ENCODE results near the gene PCDHGC5. TPM values are rescaled to one million over a fixed set of nuclear protein-coding genes. Genes with fewer than 3 reads are reported as not detected.

PCDHGC5 gene
- total RNA-seq, 1 donor from 2014 or later = 3.1 TPM

- no peak for DNase-seq
Measured at GRCh38 chr5:141529873-141530272, 41.0 kb downstream of the PCDHGC5 start.

DNA sequence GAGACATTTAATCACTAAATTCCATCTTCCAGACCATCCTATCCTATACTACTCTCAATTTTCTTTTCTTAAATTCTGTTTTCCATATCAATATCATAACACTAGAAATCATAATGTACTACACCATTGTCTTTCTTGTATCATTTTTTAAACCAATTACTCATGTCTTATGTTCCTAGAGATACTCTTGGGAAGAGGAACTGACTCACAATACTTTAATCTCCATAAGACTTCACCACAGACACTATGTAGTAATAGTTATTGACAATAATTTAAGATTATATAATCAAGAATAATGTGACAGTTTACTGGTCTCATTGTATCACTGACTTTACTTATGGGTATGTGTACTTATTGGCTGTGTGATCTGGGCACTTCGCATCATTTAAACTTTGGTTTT is 43.8 kb downstream of the PCDHGC5 start:
- DNase-seq = no peak

DNA sequence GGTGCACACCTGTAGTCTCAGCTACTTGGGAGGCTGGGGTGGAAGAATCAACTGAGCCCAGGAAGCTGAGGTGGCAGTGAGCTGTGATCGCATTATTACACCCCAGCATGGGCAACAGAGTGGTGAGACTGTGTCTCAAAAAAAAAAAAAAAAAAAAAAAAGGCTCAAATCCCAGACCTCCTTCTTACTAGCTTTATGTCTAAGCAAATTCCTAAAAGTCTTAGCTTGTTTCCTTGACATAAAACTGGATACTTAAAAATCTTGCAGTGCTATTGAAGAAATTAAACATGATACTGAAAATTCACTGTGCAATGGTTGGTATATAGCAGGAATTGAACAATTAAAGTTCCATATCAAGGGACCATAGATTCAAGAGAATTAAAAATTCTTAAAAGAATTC is 45.0 kb downstream of the PCDHGC5 start:
- no peak for DNase-seq

DNA sequence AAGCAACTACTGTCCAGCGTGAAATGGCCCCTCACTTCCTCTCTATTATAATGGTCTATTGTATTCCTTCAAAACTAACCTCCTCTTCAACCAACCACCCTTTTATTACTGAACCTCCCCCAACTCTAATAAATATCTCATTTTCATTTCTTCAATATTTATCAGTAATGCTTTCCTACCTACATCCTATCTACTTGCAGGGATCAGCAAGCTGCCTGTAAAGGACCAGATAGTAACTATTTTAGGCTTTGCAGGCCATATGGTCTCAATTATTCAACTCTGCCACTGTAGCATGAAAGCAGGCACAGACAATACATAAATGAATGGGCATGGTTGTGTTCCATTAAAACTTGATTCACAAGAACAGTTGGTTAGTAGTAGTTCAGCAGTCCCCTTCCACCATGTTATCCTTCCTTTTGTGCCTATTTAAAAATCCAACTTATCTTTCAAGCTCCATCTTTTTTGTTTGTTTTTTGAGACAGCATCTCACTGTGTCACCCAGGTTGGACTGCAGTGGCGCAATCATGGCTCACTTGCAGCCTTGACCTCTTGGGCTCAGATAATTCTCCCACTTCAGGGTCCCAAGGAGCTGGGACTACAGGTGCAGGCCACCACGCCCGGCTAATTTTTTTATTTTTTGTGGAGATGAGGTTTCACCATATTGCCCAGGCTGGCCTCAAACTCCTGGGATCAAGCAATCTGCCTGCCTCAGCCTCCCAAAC is 45.8 kb downstream of the PCDHGC5 start:
- DNase-seq = no peak

Other genes starting within 250 kb of the PCDHGC5 start
- gene PCDHB15, start 243.7 kb upstream of the PCDHGC5 start, total RNA-seq = 9.9 TPM
- gene SLC25A2, start 185.0 kb upstream of the PCDHGC5 start, total RNA-seq = not detected
- gene TAF7, start 168.3 kb upstream of the PCDHGC5 start, total RNA-seq = 93.2 TPM
- gene PCDHGA1, start 158.6 kb upstream of the PCDHGC5 start, total RNA-seq = 1.8 TPM
- gene PCDHGA2, start 150.3 kb upstream of the PCDHGC5 start, total RNA-seq = 3.7 TPM
- gene PCDHGA3, start 145.3 kb upstream of the PCDHGC5 start, total RNA-seq = 3.9 TPM
- gene PCDHGB1, start 139.0 kb upstream of the PCDHGC5 start, total RNA-seq = 3.7 TPM
- gene PCDHGA4, start 134.1 kb upstream of the PCDHGC5 start, total RNA-seq = 3.9 TPM
- 4.2 TPM for gene PCDHGB2, start 129.1 kb upstream of the PCDHGC5 start, total RNA-seq
- gene PCDHGA5, start 124.9 kb upstream of the PCDHGC5 start, total RNA-seq = 6.1 TPM
- gene PCDHGB3, start 118.8 kb upstream of the PCDHGC5 start, total RNA-seq = 5.7 TPM
- 4.8 TPM for gene PCDHGA6, start 115.2 kb upstream of the PCDHGC5 start, total RNA-seq
- gene PCDHGA7, start 106.3 kb upstream of the PCDHGC5 start, total RNA-seq = 6.3 TPM
- 5.9 TPM for gene PCDHGB4, start 101.4 kb upstream of the PCDHGC5 start, total RNA-seq
- gene PCDHGA8, start 96.4 kb upstream of the PCDHGC5 start, total RNA-seq = 3.0 TPM
- 11.3 TPM for gene PCDHGB5, start 91.1 kb upstream of the PCDHGC5 start, total RNA-seq
- gene PCDHGA9, start 86.3 kb upstream of the PCDHGC5 start, total RNA-seq = 12.2 TPM
- gene PCDHGB6, start 81.1 kb upstream of the PCDHGC5 start, total RNA-seq = 9.3 TPM
- 6.1 TPM for gene PCDHGA10, start 76.1 kb upstream of the PCDHGC5 start, total RNA-seq
- gene PCDHGB7, start 71.4 kb upstream of the PCDHGC5 start, total RNA-seq = 10.3 TPM
- 7.5 TPM for gene PCDHGA11, start 68.0 kb upstream of the PCDHGC5 start, total RNA-seq
- 5.1 TPM for gene PCDHGA12, start 58.6 kb upstream of the PCDHGC5 start, total RNA-seq
- gene PCDHGC3, start 13.1 kb upstream of the PCDHGC5 start, total RNA-seq = 104 TPM
- 7.9 TPM for gene PCDHGC4, start 4.1 kb upstream of the PCDHGC5 start, total RNA-seq
- gene DIAPH1, start 129.9 kb downstream of the PCDHGC5 start, total RNA-seq = 33.2 TPM
- 33.2 TPM for gene HDAC3, start 147.8 kb downstream of the PCDHGC5 start, total RNA-seq
- gene RELL2, start 147.9 kb downstream of the PCDHGC5 start, total RNA-seq = 0.82 TPM
- 10.1 TPM for gene FCHSD1, start 162.3 kb downstream of the PCDHGC5 start, total RNA-seq
- gene ARAP3, start 193.1 kb downstream of the PCDHGC5 start, total RNA-seq = 10.9 TPM